ENCODE results near the gene NAALADL2.

Gene NAALADL2

GRCh38 chr3:175304404-175304803 is 445.3 kb downstream of the NAALADL2 start:
- DNase-seq (ENCODE audit: low read depth), result no peak
- TF ChIP-seq CTCF (conservative IDR thresholded peaks at IDR 0.05; ENCODE audit: low read depth, low read length), result no peak
- no peak overlapping the region for H3K4me3 ChIP-seq (ENCODE audit: low read length)

GRCh38 chr3:175307642-175308041 is 448.5 kb downstream of the NAALADL2 start:
- no peak overlapping the region for H3K4me3 ChIP-seq (ENCODE audit: low read length)

GRCh38 chr3:175308097-175308496 is 449.0 kb downstream of the NAALADL2 start:
- TF ChIP-seq CTCF (conservative IDR thresholded peaks at IDR 0.05; ENCODE audit: low read depth, low read length), result no peak
- H3K4me3 ChIP-seq (ENCODE audit: low read length), result no peak overlapping the region
- DNase-seq (ENCODE audit: low read depth), result no peak

More at GRCh38 chr3:175307642-175308041, 448.5 kb downstream of the NAALADL2 start:
- TF ChIP-seq CTCF (conservative IDR thresholded peaks at IDR 0.05; ENCODE audit: low read depth, low read length), result no peak
- DNase-seq (ENCODE audit: low read depth), result no peak

GRCh38 chr3:175310046-175310445 is 450.9 kb downstream of the NAALADL2 start:
- DNase-seq (ENCODE audit: low read depth), result no peak
- no peak for TF ChIP-seq CTCF (conservative IDR thresholded peaks at IDR 0.05; ENCODE audit: low read depth, low read length)
- H3K4me3 ChIP-seq (ENCODE audit: low read length), result no peak overlapping the region

GRCh38 chr3:175311404-175311803 is 452.3 kb downstream of the NAALADL2 start:
- no peak for TF ChIP-seq CTCF (conservative IDR thresholded peaks at IDR 0.05; ENCODE audit: low read depth, low read length)
- no peak overlapping the region for H3K4me3 ChIP-seq (ENCODE audit: low read length)
- no peak for DNase-seq (ENCODE audit: low read depth)

GRCh38 chr3:175311946-175312345 is 452.8 kb downstream of the NAALADL2 start:
- no peak overlapping the region for H3K4me3 ChIP-seq (ENCODE audit: low read length)
- no peak for TF ChIP-seq CTCF (conservative IDR thresholded peaks at IDR 0.05; ENCODE audit: low read depth, low read length)
- no peak for DNase-seq (ENCODE audit: low read depth)

- TF ChIP-seq CTCF (conservative IDR thresholded peaks at IDR 0.05; ENCODE audit: low read depth, low read length), result no peak
- DNase-seq (ENCODE audit: low read depth), result no peak
- no peak overlapping the region for H3K4me3 ChIP-seq (ENCODE audit: low read length)
Measured at GRCh38 chr3:175312791-175313190, 453.7 kb downstream of the NAALADL2 start.

Measured in retinal pigment epithelial cell (primary cell).